Endothelial cell of hepatic sinusoid (primary cell): Measurements from ENCODE around the gene INSRR.

Experiments used
- in situ Hi-C: cut with HindIII; loops from 2 replicates; pipeline ENCODE4 v1.10.0; 2017; ENCODE audit warnings: low sequenced_read_pairs

Gene INSRR

DNA sequence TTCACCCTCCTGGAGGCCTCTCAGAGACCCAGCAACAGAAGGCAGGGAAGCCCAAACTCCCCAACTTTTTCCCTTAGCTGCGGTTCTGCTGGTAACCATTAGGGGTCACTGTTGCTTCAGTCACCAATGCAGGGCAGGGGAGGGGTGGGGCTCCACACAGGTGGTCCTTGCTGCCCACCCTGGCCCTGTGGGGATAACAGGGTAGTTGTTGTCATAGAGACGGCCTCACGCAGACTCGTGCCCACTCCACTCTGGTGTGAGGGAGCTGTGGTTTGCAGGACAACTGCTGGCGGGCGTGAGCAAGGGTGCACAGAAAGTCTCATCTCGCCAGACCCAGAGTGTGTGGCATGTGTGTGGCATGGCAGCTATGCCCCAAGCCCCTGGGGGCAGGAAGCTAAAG is 19.9 kb downstream of the INSRR start:
- in situ Hi-C loops = no loop called here

DNA sequence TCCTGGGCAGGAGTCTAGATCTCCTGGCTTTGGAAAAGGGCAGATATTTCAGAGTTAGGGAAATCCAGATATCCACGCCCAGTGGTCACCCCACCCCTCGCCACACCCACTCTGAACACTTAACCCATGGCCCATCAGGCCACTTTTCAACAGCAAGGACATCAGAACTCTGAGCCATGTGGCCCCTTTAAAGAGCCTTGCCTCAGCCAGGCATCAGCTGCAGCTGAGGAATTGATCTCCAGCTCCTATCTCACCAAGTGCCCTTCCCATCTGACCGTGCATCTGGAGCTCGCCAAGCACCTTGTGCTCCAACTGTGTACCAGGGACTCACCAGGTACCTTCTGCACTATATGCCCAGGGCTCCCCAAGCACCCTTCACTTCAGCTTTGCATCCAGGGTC is 22.0 kb downstream of the INSRR start:
- in situ Hi-C loops = no loop called here

- in situ Hi-C loops = no loop called here
These were observed 22.8 kb downstream of the INSRR start for GRCh38 chr1:156836041-156836654.

DNA sequence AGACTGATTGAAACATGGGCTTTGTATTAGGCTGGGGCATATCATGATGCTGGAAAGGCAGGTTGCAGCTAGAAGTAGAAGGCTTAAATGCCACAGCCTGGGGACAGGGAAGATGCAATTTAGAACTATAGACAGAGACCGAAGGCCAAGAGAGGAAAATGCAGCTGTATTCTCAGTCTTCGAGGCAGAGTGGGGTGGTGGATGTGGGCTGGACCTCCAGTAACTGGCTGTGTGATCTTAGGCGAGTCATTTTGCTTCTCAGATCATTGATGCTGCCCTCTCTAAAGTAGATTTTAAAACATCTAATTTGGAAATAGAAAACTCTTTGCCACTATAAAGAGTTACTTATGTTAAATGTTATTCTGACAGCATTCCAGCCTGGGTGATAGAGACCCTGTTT is 24.6 kb downstream of the INSRR start:
- in situ Hi-C loops = no loop called here

DNA sequence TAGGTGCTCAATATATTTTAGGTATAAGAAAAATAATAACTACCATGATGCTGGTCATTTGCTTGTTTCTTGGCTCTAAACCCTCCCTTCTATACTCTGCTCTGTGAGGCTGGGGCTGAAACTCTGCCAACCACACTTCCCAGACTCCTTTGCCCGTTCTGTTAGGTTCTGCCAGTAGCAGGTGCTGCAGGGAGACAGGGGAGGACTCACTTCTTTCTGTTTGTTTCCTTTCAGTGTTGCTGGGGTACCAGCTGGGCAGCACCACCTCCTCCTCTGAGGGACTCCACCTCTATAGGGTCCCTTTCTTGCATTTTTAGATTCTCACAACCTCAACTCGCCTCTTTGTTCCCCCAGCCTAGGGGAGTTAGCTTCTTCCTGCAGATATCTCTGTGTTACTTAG is 25.3 kb downstream of the INSRR start:
- in situ Hi-C loops = no loop called here

GRCh38 chr1:156832434-156832833 is 26.5 kb downstream of the INSRR start:
- in situ Hi-C loops = no loop called here

DNA sequence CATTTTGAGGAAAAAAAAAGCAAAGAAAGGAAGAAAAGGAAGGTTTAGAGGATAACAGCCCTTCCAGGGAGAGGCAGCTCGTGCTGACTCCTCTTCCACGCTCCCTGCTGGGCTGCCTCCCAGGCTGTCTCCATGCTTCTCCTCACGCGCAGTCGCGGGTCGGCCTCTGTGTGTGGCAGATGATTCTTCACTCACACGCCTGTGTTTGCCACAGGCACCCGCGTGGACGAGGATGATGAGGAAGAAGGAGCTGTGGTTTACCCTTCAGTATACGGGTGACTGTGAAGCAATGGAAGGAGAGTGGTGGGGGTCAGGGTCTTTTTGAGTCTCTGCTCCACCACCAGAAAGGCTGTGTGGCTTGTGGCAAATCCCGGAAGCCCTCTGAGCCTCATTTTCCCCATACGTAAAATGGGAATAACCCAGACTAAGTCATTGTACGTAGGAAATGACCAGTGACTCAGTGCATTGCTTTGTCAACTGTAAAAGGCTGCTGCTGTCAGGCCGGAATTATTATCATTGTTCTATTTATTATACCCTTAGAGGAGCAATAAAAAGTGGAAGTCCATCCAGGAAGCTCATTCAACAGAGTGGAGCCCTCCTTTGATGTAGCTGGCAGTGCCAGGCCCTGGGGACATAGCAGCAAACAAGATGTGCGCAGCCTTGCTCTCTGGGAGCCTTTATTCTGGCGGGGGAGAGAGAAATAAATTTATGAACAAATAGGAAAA is 30.4 kb downstream of the INSRR start:
- in situ Hi-C loops = no loop called here

DNA sequence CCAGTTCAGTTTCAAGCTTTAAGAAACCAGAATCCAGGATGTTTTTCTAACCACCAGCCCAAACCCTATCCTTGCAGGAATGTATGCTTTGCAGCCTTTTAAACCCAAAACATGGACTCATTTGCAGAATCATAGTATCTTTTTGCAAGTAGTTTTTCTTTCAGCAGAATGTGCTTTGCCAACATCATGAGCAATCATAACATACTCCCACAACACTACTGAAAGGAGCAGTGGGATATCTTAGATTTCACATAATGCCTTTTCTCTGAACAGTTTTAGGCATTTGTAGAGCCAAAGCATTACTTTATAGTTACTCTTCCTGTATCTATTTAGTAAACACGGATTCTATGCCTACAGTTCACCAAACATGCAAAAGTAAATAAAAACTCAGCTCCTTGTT is 32.3 kb downstream of the INSRR start:
- in situ Hi-C loops = no loop called here

DNA sequence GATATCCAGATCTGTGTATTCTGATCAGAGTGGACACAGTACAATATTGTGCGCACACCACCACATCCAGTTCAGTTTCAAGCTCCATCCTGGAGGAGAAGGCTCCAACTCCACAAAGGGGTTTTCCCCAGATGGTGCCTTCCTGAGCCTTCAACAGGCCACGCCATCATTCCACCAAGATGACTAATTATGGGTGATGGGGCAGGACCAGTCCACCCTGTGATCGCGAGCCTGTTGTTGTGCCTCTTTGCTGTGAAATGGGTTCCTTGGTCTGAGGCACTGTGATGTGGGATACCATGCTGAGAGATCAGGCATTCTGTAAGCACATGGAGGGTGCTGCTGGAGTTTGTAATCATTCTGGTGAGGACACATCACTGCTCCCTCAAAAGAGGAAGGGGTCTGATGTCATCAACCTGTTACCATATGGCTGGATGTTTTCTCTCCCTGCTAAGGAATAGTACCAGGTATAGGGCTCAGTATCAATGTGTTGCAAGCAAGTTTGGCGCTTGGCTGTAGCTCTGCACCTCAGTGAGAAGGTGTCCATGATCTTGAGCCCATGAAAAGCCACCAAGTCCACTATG is 35.6 kb downstream of the INSRR start:
- in situ Hi-C loops = no loop called here

- in situ Hi-C loops = no loop called here
These were observed 36.2 kb downstream of the INSRR start for GRCh38 chr1:156822680-156823079.

DNA sequence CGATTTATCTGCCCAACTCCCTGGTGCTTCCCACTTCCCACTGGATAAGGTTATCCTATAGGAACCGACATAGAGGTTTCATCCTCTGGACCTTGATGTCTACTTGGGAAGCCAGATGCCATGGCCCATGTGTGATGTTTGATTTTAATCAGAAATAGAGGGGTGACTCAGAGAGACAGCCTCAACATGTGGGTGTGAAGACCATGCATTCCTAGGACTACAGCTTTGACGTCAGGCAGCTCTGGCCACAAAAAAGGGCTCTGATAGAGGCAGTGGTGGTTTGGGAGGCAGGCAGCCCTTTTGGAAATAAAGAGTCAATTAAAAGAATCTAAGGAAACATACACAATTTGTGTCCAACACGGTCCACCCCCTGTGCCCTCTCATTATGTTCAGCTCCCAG is 37.1 kb downstream of the INSRR start:
- in situ Hi-C loops = no loop called here

DNA sequence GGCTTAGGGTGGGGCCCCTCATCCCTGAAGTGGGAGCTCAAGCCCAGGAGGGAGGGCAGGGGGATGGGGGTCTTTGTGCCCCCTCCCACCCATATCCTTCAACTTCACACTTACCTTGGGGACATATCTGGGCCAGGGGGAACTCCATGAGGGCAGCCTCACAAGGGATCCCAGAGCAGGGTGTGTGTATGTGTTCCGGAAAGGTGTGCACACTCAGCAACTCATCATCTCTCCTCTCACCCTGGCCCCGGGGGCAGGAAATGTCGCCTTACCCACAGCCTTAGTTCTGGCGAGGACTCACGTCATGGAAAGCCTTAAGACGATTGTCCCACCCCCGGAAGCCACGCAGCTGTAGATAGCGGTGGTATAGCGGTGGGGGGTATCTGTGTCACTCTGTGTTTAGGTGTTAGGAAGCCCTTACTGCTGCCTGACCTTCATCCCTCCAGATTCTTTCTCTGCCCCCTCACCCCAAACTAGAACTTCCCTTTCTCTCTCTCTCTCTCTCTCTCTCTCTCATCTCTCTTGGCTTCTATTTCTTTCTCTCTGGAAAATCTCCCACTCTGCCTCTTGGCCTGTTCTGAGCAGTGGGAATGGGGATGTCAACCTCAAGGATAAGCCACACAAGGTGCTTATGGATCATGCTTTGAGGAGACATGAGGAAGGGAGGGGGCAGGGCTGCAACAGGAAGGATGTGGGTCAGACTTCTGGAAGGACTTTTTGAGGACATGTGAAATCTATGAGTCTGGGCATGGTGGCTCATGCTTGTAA is 42.2 kb downstream of the INSRR start, which contains the start of gene SH2D2A:
Gene SH2D2A (minus strand): TSS at position 288 of the 768 bp plus-strand sequence. CDS start 140 bp downstream, at position 148.
- in situ Hi-C loops = no loop called here

- in situ Hi-C loops = no loop called here
These were observed 42.9 kb downstream of the INSRR start for GRCh38 chr1:156815961-156816422.

- in situ Hi-C loops = no loop called here
These were observed 43.5 kb downstream of the INSRR start for GRCh38 chr1:156815307-156815826.

GRCh38 chr1:156814571-156815260 is 44.2 kb downstream of the INSRR start:
- in situ Hi-C loops = no loop called here

- in situ Hi-C loops = no loop called here
These were observed 45.0 kb downstream of the INSRR start for GRCh38 chr1:156813750-156814570.

DNA sequence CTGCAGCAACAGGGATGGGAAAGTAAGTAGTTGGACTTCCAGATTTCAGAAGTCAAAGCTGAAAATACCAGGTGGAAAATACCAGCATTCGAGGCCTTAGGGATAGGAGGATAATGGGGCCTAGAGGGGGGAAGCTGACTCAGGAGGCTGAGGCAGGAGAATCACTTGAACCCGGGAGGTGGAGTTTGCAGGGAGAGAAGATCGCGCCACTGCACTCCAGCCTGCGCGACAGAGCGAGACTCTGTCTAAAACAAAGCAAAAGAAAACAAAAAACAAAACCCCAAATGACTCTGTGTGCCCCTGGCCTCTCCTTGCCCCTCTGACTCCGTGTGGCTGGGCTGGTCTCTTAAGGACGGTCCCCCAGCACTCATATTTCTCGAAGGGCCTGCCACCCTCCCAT is 45.6 kb downstream of the INSRR start:
- in situ Hi-C loops = no loop called here

DNA sequence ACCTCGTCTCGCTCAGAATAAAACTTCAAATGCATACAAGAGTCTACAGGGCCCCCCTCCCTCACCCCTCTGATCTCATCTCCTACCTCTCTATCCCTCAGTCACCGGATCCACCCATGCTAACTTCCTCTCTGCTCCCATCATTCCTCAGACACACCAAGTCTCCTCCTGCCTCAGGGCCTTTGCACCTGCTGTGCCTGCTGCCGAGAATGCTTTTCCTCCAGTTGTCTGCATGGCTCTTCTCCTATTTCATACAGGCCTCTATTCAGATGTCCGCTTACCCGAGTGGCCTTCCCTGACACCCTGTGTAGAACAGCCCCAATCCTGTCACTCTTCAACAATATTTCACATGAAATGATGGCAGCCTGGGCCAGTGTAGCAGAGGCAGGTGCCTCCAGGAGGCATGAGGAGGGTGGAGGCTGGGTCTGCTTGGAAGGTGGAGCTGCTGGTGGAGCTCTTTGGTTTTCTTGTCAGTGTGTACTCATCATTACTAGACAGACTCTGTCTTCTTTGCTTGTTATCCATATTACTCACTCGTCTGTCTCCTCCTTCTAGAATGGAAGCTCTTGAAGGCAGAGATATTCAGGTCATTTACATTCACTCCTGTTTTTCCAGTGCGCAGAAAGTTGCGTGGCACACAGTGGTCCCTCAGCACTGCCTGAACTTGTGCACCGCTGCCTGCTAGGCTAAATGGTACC is 46.5 kb downstream of the INSRR start:
- in situ Hi-C loops = no loop called here

- in situ Hi-C loops = no loop called here
These were observed 47.7 kb downstream of the INSRR start for GRCh38 chr1:156811168-156811567.
